Activated CD4-positive, CD25-positive, alpha-beta regulatory T cell (primary cell): ENCODE results near the gene PODXL2.
"Not testable (repeated sequence)": the region's sequence is repeated elsewhere in the genome, so short reads cannot be mapped to it uniquely, and the experiment has no call there.

Source experiments
- DNase-seq, 4 experiments: peaks; one replicate each; lab custom pipeline; 2025; lab: John Stamatoyannopoulos, UW

The PODXL2 gene

GRCh38 chr3:127630811-127631714, 2.1 kb downstream of the PODXL2 start:
- no peak for DNase-seq

GRCh38 chr3:127632035-127632820, 3.2 kb downstream of the PODXL2 start:
- no peak for DNase-seq

- no peak for DNase-seq
These were observed 5.7 kb downstream of the PODXL2 start for GRCh38 chr3:127634653-127635052.

GRCh38 chr3:127637546-127637945, 8.6 kb downstream of the PODXL2 start:
- DNase-seq: no peak

- no peak for DNase-seq
These were observed 9.0 kb downstream of the PODXL2 start for GRCh38 chr3:127637971-127638370.

- no peak for DNase-seq
These were observed 10.4 kb downstream of the PODXL2 start for GRCh38 chr3:127639173-127640041.

GRCh38 chr3:127640042-127640355, 11.0 kb downstream of the PODXL2 start:
- no peak for DNase-seq

GRCh38 chr3:127644641-127645370, 15.8 kb downstream of the PODXL2 start:
- no peak for DNase-seq

GRCh38 chr3:127645371-127646015, 16.5 kb downstream of the PODXL2 start:
- no peak for DNase-seq

GRCh38 chr3:127646501-127647046, 17.6 kb downstream of the PODXL2 start:
- no peak for DNase-seq

- DNase-seq: no peak
These were observed 18.3 kb downstream of the PODXL2 start for GRCh38 chr3:127647166-127647844.

GRCh38 chr3:127647845-127648204, 18.8 kb downstream of the PODXL2 start:
- DNase-seq: no peak

- DNase-seq: no peak
These were observed 21.3 kb downstream of the PODXL2 start for GRCh38 chr3:127650236-127650635.

- DNase-seq: no peak
These were observed 22.7 kb downstream of the PODXL2 start for GRCh38 chr3:127651516-127652172.

- no peak for DNase-seq
These were observed 23.4 kb downstream of the PODXL2 start for GRCh38 chr3:127652246-127652995.

GRCh38 chr3:127654374-127654773, 25.4 kb downstream of the PODXL2 start:
- no peak for DNase-seq

GRCh38 chr3:127654993-127655392, 26.0 kb downstream of the PODXL2 start:
- not testable (repeated sequence) for DNase-seq

GRCh38 chr3:127655641-127656040, 26.7 kb downstream of the PODXL2 start:
- no peak for DNase-seq

GRCh38 chr3:127656906-127657305, 27.9 kb downstream of the PODXL2 start:
- no peak for DNase-seq
